GM12875 (cell line): ENCODE results near the gene SPTLC1.

Source experiments
- H3K4me3 ChIP-seq: one replicate; pipeline ENCODE4 v1.5.1; 2011; ENCODE audit warnings: low read depth, low read length, control low read depth
- TF ChIP-seq, protein P1 (sequence below): IDR thresholded peaks from 2 replicates; pipeline ENCODE4 v1.5.1; 2011; ENCODE audit warnings: low read depth, mild to moderate bottlenecking, control low read depth, inconsistent platforms, low read length, moderate library complexity, borderline replicate concordance; ENCODE audit not compliant: insufficient read depth

Gene SPTLC1

DNA sequence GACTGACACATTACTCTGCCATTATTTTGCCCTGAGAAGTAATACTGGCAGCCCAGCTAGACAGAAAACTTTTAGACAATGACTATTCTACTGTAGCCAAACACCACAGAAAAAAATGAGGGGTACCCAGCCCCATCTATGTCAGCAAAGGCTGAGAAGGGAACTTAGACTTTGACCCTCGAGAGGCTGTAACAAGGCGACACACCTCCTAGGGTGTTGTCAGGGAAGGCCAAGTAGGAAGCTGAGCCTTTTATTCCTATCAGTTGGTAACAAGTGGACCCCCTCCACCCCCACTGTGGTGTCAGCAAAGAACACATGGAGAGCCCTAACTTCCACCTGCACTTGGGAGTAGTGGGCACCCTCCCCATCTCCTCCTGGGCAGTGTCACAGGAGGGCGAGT, 55.6 kb downstream of the SPTLC1 start:
- H3K4me3 ChIP-seq = no peak overlapping the region
- TF ChIP-seq, protein P1, sequence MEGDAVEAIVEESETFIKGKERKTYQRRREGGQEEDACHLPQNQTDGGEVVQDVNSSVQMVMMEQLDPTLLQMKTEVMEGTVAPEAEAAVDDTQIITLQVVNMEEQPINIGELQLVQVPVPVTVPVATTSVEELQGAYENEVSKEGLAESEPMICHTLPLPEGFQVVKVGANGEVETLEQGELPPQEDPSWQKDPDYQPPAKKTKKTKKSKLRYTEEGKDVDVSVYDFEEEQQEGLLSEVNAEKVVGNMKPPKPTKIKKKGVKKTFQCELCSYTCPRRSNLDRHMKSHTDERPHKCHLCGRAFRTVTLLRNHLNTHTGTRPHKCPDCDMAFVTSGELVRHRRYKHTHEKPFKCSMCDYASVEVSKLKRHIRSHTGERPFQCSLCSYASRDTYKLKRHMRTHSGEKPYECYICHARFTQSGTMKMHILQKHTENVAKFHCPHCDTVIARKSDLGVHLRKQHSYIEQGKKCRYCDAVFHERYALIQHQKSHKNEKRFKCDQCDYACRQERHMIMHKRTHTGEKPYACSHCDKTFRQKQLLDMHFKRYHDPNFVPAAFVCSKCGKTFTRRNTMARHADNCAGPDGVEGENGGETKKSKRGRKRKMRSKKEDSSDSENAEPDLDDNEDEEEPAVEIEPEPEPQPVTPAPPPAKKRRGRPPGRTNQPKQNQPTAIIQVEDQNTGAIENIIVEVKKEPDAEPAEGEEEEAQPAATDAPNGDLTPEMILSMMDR = no peak

DNA sequence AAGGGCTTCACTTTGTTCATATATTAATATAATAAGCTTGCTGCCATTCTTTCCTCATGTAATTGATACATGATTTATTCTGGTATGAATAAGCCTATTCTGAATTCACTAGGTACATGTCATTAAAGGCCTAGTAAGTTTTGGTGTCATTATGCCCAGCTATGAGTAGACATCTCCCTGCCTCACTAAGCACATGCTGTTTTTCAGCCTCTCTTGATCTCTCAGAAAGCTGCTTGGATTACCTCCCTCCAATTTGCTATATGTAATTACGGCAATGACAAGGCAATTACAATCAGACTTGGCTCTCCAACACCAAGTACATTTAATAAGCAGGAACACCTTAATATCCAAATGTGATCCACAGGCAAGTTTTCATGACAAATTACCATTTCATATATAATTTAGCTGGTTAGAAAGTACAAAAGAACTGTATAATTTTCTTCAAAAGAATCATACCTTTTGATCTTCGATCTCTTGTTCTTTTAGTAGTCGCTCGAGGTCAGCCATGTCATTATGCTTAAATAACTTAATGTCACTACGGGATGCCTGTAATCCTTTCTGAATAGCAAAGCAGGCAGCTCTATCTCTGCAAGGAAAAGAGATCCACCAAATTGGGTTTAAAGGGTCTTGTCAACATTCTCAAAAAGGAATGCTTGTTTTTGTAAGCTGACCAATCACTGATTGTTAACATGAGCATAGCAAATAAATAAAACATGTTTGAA, 56.3 kb downstream of the SPTLC1 start:
- TF ChIP-seq, protein P1 = no peak

DNA sequence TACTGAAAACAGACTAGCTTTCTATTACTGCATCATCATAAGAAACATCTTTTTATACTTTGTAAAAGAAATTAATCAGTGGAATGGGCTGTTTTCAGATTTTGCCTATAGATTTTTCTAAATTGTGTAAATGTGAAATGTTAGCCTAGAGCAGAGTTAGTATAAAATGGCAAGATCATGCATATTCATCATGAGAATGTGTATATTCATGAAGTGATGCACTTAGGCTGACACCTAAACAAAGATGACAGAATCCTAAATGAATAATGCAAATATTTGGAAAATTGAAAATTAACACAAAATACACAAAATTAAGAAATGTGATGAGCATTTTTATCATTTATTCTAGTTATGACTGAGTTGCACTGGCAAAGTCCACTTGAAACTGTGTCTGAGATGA, 57.2 kb downstream of the SPTLC1 start:
- TF ChIP-seq, protein P1 = no peak
- no peak overlapping the region for H3K4me3 ChIP-seq

More for the DNA sequence above, 56.3 kb downstream of the SPTLC1 start:
- H3K4me3 ChIP-seq = no peak overlapping the region

DNA sequence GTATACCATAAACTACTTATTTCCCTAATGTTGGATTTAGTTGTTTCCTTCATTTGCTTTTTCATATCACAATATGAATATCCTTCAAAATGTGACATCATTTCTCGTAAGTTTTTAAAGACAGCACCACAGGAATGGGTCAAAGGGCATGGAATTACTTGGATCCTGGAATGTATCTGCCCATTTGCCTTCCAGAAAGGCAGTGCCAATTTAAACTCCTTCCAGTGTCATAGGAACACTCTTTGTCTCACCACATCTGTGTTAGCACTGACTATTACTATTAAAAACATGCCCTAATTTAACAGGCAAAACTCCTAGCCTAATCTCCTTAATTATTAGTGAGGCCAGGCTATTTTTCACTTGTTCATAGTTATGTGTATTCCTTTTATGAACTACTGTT, 58.0 kb downstream of the SPTLC1 start:
- TF ChIP-seq, protein P1 = no peak
- H3K4me3 ChIP-seq = no peak overlapping the region

DNA sequence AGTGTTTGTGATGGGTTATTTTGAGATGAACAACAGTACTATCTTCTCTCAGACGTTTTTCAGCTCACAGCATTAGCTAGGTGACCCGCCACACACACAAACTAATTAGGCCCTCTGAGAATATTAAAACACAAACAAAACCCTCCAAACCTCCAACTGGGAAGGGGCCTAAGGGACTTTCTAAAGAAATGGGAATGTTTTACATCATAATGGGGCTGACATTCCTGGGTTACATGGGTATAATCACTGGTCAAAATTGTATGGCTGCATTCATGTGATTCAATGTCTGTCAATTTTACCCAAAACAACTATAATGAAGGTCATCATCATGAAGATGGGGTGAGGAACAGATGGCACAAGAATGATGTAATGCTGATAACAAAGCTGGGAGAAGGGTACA, 59.6 kb downstream of the SPTLC1 start:
- no peak overlapping the region for H3K4me3 ChIP-seq
- TF ChIP-seq, protein P1 = no peak

DNA sequence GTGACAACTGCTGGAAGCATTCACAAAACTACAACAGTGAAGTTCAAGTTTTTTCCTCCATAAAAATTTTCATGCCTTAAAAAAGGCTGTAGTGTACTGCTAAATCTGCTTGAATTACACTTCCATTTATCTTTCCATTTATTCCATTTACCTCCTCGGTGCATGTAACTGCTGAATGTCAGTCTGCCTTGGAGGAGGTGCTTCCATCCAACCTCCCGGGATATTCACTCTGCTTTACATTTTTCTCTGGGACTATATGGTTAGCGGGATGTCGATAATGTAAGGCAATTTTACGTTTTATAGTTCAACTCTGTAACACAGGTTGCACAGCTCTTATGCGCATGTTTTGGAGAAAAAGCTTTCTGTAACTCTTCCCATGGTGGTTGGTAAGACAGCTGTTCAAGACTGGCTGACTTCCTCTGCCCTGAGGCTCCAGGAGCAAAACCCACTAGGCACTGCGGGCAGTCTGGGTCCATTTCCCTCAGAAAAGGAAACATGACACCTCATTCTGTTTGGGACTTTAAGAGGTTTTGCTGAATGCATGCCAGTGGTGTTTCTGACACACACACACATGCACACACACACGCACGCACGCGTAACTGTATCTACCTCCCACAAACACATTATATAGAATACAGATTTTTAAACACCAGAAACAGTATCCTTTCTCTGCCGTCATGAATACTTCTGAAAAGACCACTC, 66.1 kb downstream of the SPTLC1 start:
- TF ChIP-seq, protein P1 = no peak
- H3K4me3 ChIP-seq = no peak overlapping the region

DNA sequence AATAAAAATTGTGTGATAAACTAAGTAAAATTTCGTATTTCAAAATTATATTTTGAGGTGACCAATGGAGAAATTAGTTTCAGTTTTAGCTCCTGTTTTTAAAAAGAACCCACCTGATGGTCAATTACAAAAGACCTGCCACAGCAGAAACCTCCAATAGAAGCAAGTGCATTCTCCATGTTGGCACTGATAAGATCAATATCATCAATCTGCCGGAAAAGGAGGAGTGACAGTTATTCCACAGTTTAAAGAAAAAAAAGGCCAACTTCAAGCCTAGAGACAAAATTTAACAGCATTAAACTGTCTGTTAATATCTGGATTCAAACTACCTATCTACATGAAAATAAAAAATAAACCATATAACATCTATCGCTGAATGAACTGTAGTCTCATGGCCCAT, 67.7 kb downstream of the SPTLC1 start:
- TF ChIP-seq, protein P1 = no peak

More for the DNA sequence above, 67.7 kb downstream of the SPTLC1 start:
- no peak overlapping the region for H3K4me3 ChIP-seq
